IPS-18a (cell line): ENCODE measurements around the gene CAMK2D.
"Not testable (repeated sequence)": the region's sequence is repeated elsewhere in the genome, so short reads cannot be mapped to it uniquely, and the experiment has no call there.

Experiments
- H3K27ac ChIP-seq: one replicate; pipeline ENCODE4 v1.5.1; 2013; ENCODE audit warnings: low read length
- H3K27me3 ChIP-seq: one replicate; pipeline ENCODE4 v1.6.1; 2013; ENCODE audit warnings: mild to moderate bottlenecking, low read length; ENCODE audit not compliant: control insufficient read depth, insufficient read depth
- H3K36me3 ChIP-seq: one replicate; pipeline ENCODE4 v1.6.1; 2013; ENCODE audit warnings: low read depth, low read length; ENCODE audit not compliant: control insufficient read depth
- H3K4me1 ChIP-seq: one replicate; pipeline ENCODE4 v1.6.1; 2013; ENCODE audit warnings: low read depth, low read length; ENCODE audit not compliant: control insufficient read depth
- H3K4me3 ChIP-seq: one replicate; pipeline ENCODE4 v1.5.1; 2013; ENCODE audit warnings: low read length
- H3K9ac ChIP-seq: one replicate; pipeline ENCODE4 v1.6.1; 2013; ENCODE audit warnings: mild to moderate bottlenecking, low read length, moderate library complexity
- H3K9me3 ChIP-seq: one replicate; pipeline ENCODE4 v1.6.1; 2013; ENCODE audit warnings: low read depth, low read length; ENCODE audit not compliant: control insufficient read depth

CAMK2D gene

DNA sequence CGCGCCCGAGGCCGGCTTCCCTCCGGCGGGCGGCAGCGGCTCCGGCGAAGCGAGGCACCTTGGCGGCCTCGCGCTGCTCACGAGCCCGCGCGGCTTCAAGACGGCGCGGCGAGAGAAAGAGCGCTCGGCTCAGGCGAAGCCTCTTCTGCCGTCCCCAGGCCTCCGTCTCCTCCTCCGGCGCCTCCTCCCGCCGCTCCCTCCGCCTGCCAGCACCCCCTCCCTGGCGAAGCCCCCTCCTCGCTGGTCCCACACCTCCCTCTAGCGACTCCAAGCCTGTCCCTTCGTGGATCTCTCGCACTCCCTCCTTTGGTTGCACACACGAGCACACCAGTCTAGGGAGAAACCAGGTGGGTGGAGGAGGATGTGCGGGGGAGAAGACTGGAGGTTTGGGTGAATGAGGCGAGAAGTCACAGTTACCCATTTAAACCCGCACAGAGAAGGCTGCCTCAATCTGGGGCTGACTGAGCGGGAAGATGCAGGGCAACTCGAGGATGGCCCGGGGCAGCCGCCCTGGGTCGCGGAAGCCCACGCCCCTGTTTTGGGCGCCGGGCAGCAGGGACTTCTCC is at the start of gene CAMK2D:
Gene CAMK2D, minus strand, starts transcription at position 119 of the 566 bp plus-strand sequence. CDS start 670 bp downstream, outside the sequence.
- no peaks in the 10 kb centered on the region for H3K9me3 ChIP-seq
- peaks cover 27% of the 10 kb centered on the region for H3K27me3 ChIP-seq
- peak within 1 kb of the TSS; percentile 95 for H3K4me3 ChIP-seq
- peaks cover 11% of the 10 kb centered on the region for H3K4me1 ChIP-seq
- peak within 1 kb of the TSS; percentile 88 for H3K9ac ChIP-seq
- H3K36me3 ChIP-seq, result no peaks in the 10 kb centered on the region
- H3K27ac ChIP-seq, result peak within 1 kb of the TSS; percentile 95

DNA sequence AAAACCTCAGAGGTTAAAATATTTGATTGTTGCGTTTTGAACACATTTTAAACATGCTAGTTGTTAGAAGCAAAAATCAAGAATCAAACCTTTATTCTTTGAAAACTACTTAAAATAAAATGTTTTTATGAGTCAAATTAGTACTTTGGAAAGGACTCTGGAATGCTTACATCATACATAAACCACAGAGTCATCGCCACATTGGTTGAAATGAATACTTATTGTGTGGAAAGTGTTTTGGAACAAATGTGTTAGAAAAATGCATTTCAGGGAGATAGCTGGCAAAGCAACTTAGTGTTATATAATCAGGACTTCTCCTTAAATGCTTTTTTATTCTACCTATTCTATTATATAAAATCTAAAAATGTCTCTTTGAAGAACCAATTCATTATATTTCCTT is 49.4 kb upstream of the CAMK2D start:
- no peaks in the 10 kb centered on the region for H3K4me1 ChIP-seq
- H3K9ac ChIP-seq, result no peak overlapping the region
- H3K27me3 ChIP-seq, result no peaks in the 10 kb centered on the region
- H3K36me3 ChIP-seq, result no peaks in the 10 kb centered on the region
- H3K9me3 ChIP-seq, result no peaks in the 10 kb centered on the region
- no peak overlapping the region for H3K4me3 ChIP-seq
- no peak overlapping the region for H3K27ac ChIP-seq

DNA sequence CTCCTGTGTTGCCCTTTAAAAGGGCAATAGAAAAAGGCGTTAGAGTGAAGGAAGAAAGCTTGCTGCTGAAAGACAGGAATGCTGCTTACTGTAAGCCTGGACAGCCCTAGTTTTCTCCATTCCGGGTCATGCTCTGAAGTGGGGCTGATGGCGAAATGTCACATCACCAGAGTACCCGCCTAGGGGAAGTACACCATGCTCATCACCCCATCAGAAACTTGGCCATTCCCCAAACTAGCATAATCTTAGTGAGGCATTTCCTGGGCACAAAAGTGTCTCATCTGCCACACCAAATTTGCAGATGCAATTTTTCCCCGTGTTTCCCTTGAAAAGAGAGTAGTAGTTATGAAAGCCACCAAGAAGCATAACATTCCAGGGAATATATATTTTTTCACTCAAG is 47.8 kb upstream of the CAMK2D start:
- no peaks in the 10 kb centered on the region for H3K9me3 ChIP-seq

DNA sequence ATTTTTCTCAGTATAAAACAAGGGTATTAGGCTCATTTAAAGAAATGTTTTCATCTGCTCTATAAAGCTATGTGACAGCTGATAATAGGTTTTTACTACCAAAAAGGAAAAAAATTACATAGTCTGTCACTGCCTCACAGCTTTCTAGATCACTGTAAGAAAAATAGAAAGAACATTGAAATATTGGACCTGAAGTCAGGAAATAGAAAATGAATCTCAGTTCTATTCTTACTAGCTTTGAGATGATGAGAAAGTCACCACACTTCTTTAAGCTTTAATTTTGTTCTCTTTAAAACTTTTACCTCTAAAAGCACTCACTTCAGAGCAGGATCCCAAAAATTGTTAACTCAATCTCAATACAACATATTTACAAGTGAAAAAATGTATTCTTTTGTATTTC is 45.3 kb upstream of the CAMK2D start:
- Histone ChIP-seq H3K27me3 (no peaks in the 10 kb centered on the region), H3K27ac (no peak overlapping the region), H3K4me1 (no peaks in the 10 kb centered on the region), H3K4me3 (no peak overlapping the region), H3K36me3 (no peaks in the 10 kb centered on the region), H3K9me3 (peaks cover 4% of the 10 kb centered on the region), H3K9ac (no peak overlapping the region)

More for the DNA sequence above, 47.8 kb upstream of the CAMK2D start:
- H3K4me3 ChIP-seq, result no peak overlapping the region
- no peak overlapping the region for H3K27ac ChIP-seq
- H3K9ac ChIP-seq, result no peak overlapping the region
- H3K27me3 ChIP-seq, result no peaks in the 10 kb centered on the region
- H3K4me1 ChIP-seq, result no peaks in the 10 kb centered on the region
- H3K36me3 ChIP-seq, result no peaks in the 10 kb centered on the region

DNA sequence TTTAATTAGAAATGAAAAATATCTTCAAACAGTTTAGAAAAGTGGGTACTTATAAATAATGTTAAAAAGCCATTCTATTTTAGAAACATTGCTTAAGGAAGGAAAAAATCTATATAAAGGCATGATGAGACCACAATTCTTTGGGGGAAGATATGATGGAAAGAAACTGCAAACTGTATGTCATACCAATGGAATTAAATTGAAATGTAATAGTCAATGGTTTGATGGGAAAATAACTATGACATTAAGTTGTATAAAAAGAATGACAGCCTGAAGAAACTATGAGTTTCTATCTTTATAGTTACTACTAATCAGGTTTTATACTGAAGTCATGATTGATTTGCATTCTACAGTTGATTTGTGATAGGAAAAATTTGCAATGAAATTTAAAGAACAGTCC is 40.3 kb upstream of the CAMK2D start:
- Histone ChIP-seq H3K9ac (no peak overlapping the region), H3K4me3 (no peak overlapping the region), H3K27ac (no peak overlapping the region), H3K9me3 (peaks cover 4% of the 10 kb centered on the region), H3K4me1 (no peaks in the 10 kb centered on the region), H3K27me3 (no peaks in the 10 kb centered on the region), H3K36me3 (no peaks in the 10 kb centered on the region)

DNA sequence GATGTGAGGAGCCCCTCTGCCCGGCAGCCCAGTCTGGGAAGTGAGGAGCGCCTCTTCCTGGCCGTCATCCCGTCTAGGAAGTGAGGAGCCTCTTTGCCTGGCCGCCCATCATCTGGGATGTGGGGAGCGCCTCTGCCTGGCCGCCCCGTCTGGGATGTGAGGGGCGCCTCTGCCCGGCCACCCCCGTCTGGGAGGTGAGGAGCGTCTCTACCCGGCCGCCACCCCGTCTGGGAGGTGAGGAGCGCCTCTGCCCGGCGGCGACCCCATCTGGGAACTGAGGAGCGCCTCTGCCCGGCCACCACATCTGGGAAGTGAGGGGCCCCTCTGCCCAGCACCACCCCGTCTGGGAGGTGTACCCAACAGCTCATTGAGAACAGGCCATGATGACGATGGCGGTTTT is 34.8 kb upstream of the CAMK2D start:
- H3K4me3 ChIP-seq, H3K9ac ChIP-seq, H3K9me3 ChIP-seq, H3K4me1 ChIP-seq, H3K27me3 ChIP-seq, H3K27ac ChIP-seq, H3K36me3 ChIP-seq: not testable (repeated sequence)

DNA sequence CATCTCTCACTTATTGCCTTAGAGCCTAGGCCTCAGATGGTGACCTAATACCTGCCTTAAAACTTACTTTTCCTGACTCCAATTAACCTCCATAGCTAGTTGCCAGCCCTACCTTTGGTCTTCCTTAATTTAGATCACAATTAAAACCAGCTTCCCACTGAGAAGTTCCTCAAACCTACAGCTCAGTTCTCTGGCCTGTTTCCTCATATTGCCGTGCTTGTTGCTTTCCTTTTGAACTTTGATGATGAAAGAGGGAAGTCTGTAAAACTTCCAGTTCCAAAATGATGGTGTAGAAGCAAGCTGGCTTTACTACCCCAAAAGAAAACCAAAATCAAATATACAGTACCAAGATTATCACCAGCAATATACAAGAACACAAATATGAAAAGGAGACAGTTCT is 28.9 kb upstream of the CAMK2D start:
- no peak overlapping the region for H3K27ac ChIP-seq
- no peaks in the 10 kb centered on the region for H3K9me3 ChIP-seq
- no peak overlapping the region for H3K4me3 ChIP-seq
- no peak overlapping the region for H3K9ac ChIP-seq
- H3K27me3 ChIP-seq, result no peaks in the 10 kb centered on the region
- H3K36me3 ChIP-seq, result no peaks in the 10 kb centered on the region
- no peaks in the 10 kb centered on the region for H3K4me1 ChIP-seq

DNA sequence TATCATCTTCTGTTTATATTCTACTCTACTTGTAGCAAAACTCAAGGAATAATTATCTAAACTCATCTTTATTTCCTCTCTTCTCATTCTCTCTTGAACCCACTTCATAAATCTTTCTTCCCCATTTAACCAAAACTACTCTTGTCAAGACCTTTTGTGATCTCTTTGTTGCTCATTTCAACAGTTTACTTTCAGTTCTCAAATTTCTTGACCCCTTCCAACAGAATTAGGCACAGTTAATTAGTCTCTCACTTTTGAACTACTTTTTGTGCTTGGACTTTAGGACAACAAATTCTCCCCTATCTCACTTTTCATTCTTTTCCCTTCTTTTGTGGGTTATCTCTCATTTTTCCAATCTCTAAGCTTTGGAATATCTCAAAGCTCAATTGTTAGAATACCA is 27.4 kb upstream of the CAMK2D start:
- Histone ChIP-seq H3K9me3 (no peaks in the 10 kb centered on the region), H3K9ac (no peak overlapping the region), H3K27ac (no peak overlapping the region), H3K36me3 (no peaks in the 10 kb centered on the region), H3K4me3 (no peak overlapping the region), H3K4me1 (no peaks in the 10 kb centered on the region), H3K27me3 (no peaks in the 10 kb centered on the region)

DNA sequence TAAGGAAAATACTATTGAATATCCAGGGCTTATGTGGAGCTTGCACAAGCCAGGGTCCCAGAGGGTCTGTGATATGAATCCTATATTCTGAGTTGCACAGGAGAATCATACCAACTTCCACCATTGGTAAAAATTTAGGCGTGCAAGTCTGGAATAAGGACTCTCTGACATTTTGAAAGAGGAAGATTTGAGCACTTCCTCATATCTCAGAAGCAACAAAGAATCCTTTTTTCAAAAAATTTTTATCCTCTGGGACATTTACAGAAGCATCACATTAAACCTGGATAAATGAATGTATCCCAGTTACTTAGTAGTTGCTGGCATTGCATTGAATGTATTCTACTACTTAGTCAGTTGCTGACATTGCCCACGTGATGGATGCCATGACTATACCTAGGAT is 24.2 kb upstream of the CAMK2D start:
- no peak overlapping the region for H3K27ac ChIP-seq
- no peaks in the 10 kb centered on the region for H3K36me3 ChIP-seq
- no peak overlapping the region for H3K4me3 ChIP-seq
- no peaks in the 10 kb centered on the region for H3K27me3 ChIP-seq
- no peaks in the 10 kb centered on the region for H3K4me1 ChIP-seq
- H3K9me3 ChIP-seq, result no peaks in the 10 kb centered on the region
- no peak overlapping the region for H3K9ac ChIP-seq

DNA sequence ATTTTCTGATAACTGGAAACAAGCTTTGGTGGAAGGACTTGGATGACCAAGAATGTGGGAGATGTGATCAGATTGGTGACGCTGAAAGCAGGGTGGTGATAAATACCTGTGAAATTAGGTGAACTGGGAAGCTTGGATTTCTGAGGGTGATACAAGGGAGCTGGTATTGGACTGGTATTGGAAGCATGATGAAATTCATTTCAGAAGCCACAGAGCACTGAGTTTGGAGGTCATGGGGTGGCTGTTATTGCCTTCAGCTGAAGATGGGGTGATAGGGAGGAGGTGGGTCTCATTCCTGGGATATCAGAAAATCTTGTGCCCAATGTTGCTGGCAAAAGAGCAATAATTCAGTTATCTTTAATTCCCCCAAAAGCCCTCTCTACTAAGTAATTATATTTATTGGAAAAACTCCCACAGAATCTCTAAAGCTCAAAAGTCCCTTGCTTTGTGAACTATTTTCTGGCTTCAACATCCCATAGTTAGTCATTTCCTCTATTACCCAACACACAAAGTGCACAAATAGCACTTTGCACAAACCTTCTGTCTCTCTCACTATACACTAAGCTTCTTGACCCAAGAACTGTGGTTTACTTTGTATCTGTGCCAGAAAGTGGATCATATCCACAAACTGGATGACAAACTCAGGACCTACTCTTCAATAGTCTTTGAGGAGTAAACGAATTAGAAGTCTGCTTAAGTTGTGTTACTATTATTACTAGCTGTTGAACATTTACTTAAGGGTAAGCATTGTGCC is 23.1 kb upstream of the CAMK2D start:
- Histone ChIP-seq H3K4me1 (no peaks in the 10 kb centered on the region), H3K4me3 (no peak overlapping the region), H3K36me3 (no peaks in the 10 kb centered on the region), H3K9ac (no peak overlapping the region), H3K9me3 (no peaks in the 10 kb centered on the region), H3K27ac (no peak overlapping the region), H3K27me3 (no peaks in the 10 kb centered on the region)

DNA sequence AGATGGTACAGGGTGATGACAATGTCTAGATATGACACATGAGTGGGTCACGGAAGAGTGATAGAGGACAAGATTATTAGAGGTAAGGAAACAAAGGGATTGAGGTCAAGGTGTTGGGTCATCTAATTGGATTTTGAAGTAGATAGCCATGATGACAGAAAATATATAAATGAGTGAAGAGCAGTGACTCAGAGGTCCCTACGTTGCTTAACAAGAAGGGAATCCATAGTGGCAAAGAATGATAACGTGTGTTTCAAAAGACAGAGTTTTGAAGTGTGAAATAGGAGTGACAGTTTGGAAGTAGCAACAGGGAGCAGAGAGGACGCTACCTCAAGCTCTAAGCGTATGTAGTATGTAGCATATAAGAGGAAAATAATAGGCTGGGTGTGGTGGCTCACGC is 22.2 kb upstream of the CAMK2D start:
- Histone ChIP-seq H3K4me3 (no peak overlapping the region), H3K9me3 (no peaks in the 10 kb centered on the region), H3K9ac (no peak overlapping the region), H3K4me1 (no peaks in the 10 kb centered on the region), H3K27me3 (no peaks in the 10 kb centered on the region), H3K27ac (no peak overlapping the region), H3K36me3 (no peaks in the 10 kb centered on the region)

DNA sequence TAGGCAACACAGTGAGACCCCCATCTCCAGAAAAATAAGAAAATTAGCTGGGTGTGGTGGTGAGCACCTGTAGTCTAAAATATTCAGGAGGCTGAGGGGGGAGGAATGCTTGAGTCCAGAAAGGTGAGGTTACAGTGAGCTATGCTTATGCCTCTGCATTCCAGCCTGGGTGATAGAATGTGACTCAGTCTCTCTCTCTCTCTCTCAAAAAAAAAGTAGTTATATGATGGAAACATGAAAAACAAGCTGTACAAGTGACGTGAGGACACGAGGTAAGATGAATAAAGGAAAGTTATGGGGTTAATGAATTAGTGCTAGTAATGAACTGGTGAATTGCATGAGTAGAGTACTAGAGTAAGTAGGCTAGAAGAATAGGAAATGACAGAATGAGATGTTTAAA is 21.8 kb upstream of the CAMK2D start:
- Histone ChIP-seq H3K9me3 (no peaks in the 10 kb centered on the region), H3K4me1 (no peaks in the 10 kb centered on the region), H3K27ac (no peak overlapping the region), H3K36me3 (no peaks in the 10 kb centered on the region), H3K9ac (no peak overlapping the region), H3K27me3 (no peaks in the 10 kb centered on the region), H3K4me3 (no peak overlapping the region)
